DND-41 (cell line): ENCODE results near the gene COL9A3.

Source experiments
- CTCF ChIP-seq: IDR thresholded peaks from 2 replicates; pipeline ENCODE4 v1.5.1; 2012; ENCODE audit warnings: borderline replicate concordance, low read length, moderate library complexity, mild to moderate bottlenecking; ENCODE audit not compliant: poor library complexity, severe bottlenecking; ENCODE audit errors: extremely low read depth
- EZH2 ChIP-seq: IDR thresholded peaks from 3 replicates; pipeline ENCODE4 v1.6.1; 2012; ENCODE audit warnings: borderline replicate concordance, low read depth, mild to moderate bottlenecking, moderate library complexity, low read length, inconsistent platforms; ENCODE audit not compliant: severe bottlenecking

GRCh38 chr20:62796699-62797491 lies 20.0 kb upstream of the COL9A3 start:
- TF ChIP-seq EZH2 (no peak), CTCF (no peak)
